ENCODE data around the gene MPC1L.

GRCh38 chrX:40623665-40624064 is 437 bp downstream of the MPC1L start:
- TF ChIP-seq CTCF (IDR thresholded peaks at IDR 0.05) (no peak), EP300 (IDR thresholded peaks at IDR 0.05) (no peak), POLR2A (IDR thresholded peaks at IDR 0.05) (no peak)
